ENCODE results near the gene NAA35. TPM values are rescaled to one million over a fixed set of nuclear protein-coding genes. Genes with fewer than 3 reads are reported as not detected.

Gene NAA35
- total and polyA plus RNA-seq, 2 of the 8 experiments (the other 6 are each of a cell fraction or from before 2014, with no cell fraction given): 12.9 to 35.2 TPM

GRCh38 chr9:85895685-85896084 lies 45.3 kb upstream of the NAA35 start:
- no peak overlapping the region for H3K23ac ChIP-seq (ENCODE audit: insufficient read length)
- H2BK5ac ChIP-seq (ENCODE audit: low read depth, low read length): no peak overlapping the region
- no peak overlapping the region for H3K27ac ChIP-seq (ENCODE audit: low read depth, low read length)
- no peak overlapping the region for H4K8ac ChIP-seq (ENCODE audit: extremely low read depth, insufficient read depth, low read length)
- no peaks in the 10 kb centered on the region for H3K36me3 ChIP-seq (ENCODE audit: control insufficient read depth in 2 of 4, insufficient read depth in 4 of 4, low read length in 3 of 4)
- no peaks in the 10 kb centered on the region for H3K9me3 ChIP-seq (ENCODE audit: insufficient read depth in 2 of 2, low read depth in 1 of 2, low read length in 1 of 2)
- H2BK15ac ChIP-seq (ENCODE audit: low read length): no peak overlapping the region
- CTCF ChIA-PET (ENCODE audit: partially characterized antibody): no interaction called here
- H4K91ac ChIP-seq (replicated peaks; ENCODE audit: insufficient read length, low read length): no peak overlapping the region
- no peak overlapping the region for H2AK5ac ChIP-seq (ENCODE audit: low read depth, low read length)
- POLR2A ChIA-PET (ENCODE audit: partially characterized antibody): no interaction called here
- no peak overlapping the region for H2AFZ ChIP-seq (ENCODE audit: low read length)
- H4K20me1 ChIP-seq (replicated peaks in 1 of 2; ENCODE audit: control insufficient read depth in 1 of 2, insufficient read depth in 2 of 2, low read length in 2 of 2): no peaks in the 10 kb centered on the region
- no peak overlapping the region for H2BK20ac ChIP-seq (ENCODE audit: low read length)
- H3K14ac ChIP-seq (ENCODE audit: insufficient read length): no peak overlapping the region
- no peaks in the 10 kb centered on the region for H3K27me3 ChIP-seq (replicated peaks in 1 of 4; ENCODE audit: control insufficient read depth in 3 of 4, extremely low read depth in 1 of 4, insufficient read depth in 3 of 4, low read length in 3 of 4)
- no peak overlapping the region for H3K9ac ChIP-seq (replicated peaks in 1 of 4; ENCODE audit: extremely low read depth in 1 of 4, low read depth in 3 of 4, low read length in 3 of 4)
- no peak overlapping the region for H2BK12ac ChIP-seq (ENCODE audit: low read depth, low read length)
- no peaks in the 10 kb centered on the region for H3K79me1 ChIP-seq (ENCODE audit: low read depth, low read length)
- H3K4me2 ChIP-seq (ENCODE audit: insufficient read depth in 1 of 2, low read depth in 2 of 2, low read length in 2 of 2): no peak overlapping the region
- H3K23me2 ChIP-seq (ENCODE audit: low read depth, low read length): no peaks in the 10 kb centered on the region
- no peak overlapping the region for H3K4ac ChIP-seq (replicated peaks; ENCODE audit: insufficient read length, low read depth, low read length)
- no peak overlapping the region for H3K4me3 ChIP-seq (ENCODE audit: extremely low read depth in 1 of 4, insufficient read depth in 2 of 4, low read depth in 3 of 4, low read length in 4 of 4)
- 91% methylated on average over 2 of the region's 2 CpGs; no CpG with 5 or more reads in 1 of the 2 experiments for WGBS, 2 experiments (ENCODE audit: extremely low coverage in 1 of 2, insufficient coverage in 1 of 2, insufficient read length in 1 of 2, insufficient replicate concordance in 2 of 2, low coverage in 1 of 2, low lambda C conversion rate in 2 of 2, missing lambda C conversion rate in 1 of 2)
- no peak overlapping the region for H4K5ac ChIP-seq (ENCODE audit: insufficient read length, low read depth, low read length)
- no peaks in the 10 kb centered on the region for H3K79me2 ChIP-seq (ENCODE audit: control insufficient read depth in 1 of 2, insufficient read depth in 2 of 2, low read length in 2 of 2)
- FAIRE-seq (no peak), DNase-seq (ENCODE audit: low read depth in 1 of 2, low spot score in 2 of 2) (no peak)
- no peak overlapping the region for H2BK120ac ChIP-seq (replicated peaks; ENCODE audit: low read depth, low read length)
- no peak overlapping the region for H3K56ac ChIP-seq (replicated peaks; ENCODE audit: insufficient read length, low read depth, low read length)
- no peak overlapping the region for H3K18ac ChIP-seq (ENCODE audit: extremely low read depth, low read length)
- H3K4me1 ChIP-seq (replicated peaks in 1 of 4; ENCODE audit: control insufficient read depth in 3 of 4, insufficient read depth in 4 of 4, low read length in 3 of 4): no peaks in the 10 kb centered on the region
- TF ChIP-seq TAF7 (optimal IDR thresholded peaks at IDR 0.05; ENCODE audit: borderline replicate concordance, low read depth, low read length): no peak
- TF ChIP-seq ATF2 (IDR thresholded peaks at IDR 0.05; ENCODE audit: low read length): no peak
- TF ChIP-seq SRF (IDR thresholded peaks at IDR 0.05; ENCODE audit: low read depth, low read length): no peak
- no peak for TF ChIP-seq JUN (IDR thresholded peaks at IDR 0.05; ENCODE audit: low read depth, low read length)
- TF ChIP-seq BCL11A (IDR thresholded peaks at IDR 0.05; ENCODE audit: low read depth in 2 of 2, low read length in 2 of 2): no peak
- TF ChIP-seq ZNF274 (IDR thresholded peaks at IDR 0.05; ENCODE audit: borderline replicate concordance, extremely low read depth, low read length): no peak
- TF ChIP-seq PHF8 (conservative IDR thresholded peaks at IDR 0.05; ENCODE audit: low read depth, low read length): no peak
- no peak for TF ChIP-seq USF2 (IDR thresholded peaks at IDR 0.05; ENCODE audit: low read length)
- no peak for TF ChIP-seq JUND (IDR thresholded peaks at IDR 0.05; ENCODE audit: low read length)
- TF ChIP-seq CEBPB (IDR thresholded peaks at IDR 0.05; ENCODE audit: low read depth, low read length): no peak
- TF ChIP-seq ASH2L (IDR thresholded peaks at IDR 0.05; ENCODE audit: low read length): no peak
- TF ChIP-seq MAX (IDR thresholded peaks at IDR 0.05): no peak
